CD8-positive, alpha-beta memory T cell (primary cell): ENCODE results near the gene GABRB3. TPM values are rescaled to one million over a fixed set of nuclear protein-coding genes. Genes with fewer than 3 reads are reported as not detected.
"Not testable (repeated sequence)": the region's sequence is repeated elsewhere in the genome, so short reads cannot be mapped to it uniquely, and the experiment has no call there.

Source experiments
- CTCF ChIA-PET: fragments of 350-600 bp; sonication (Branson Sonifier 250); formaldehyde crosslinking; loops from one replicate; lab custom pipeline; 2021; ENCODE audit warnings: antibody characterized with exemption; lab: Charles Lee
- POLR2A ChIA-PET: fragments of 350-600 bp; sonication (Branson Sonifier 250); formaldehyde crosslinking; loops from one replicate; lab custom pipeline; 2021; ENCODE audit warnings: antibody characterized with exemption; lab: Charles Lee
- DNase-seq, 5 donors: peaks; one replicate each; pipeline versions ENCODE4 v3.0.0 to v3.0.0-alpha.2; 2020 to 2022; ENCODE audit warnings: mixed read lengths in 1 of 5
- H3K27ac ChIP-seq: one replicate; pipeline ENCODE4 v1.7.0; 2013; ENCODE audit warnings: low read depth, mild to moderate bottlenecking, low read length, moderate library complexity
- H3K27me3 ChIP-seq: 2 replicates; pipeline ENCODE4 v1.7.0; 2013; ENCODE audit warnings: low read length, mild to moderate bottlenecking; ENCODE audit not compliant: insufficient read depth, poor library complexity, severe bottlenecking
- H3K36me3 ChIP-seq: 2 replicates; pipeline ENCODE4 v1.7.0; 2013; ENCODE audit warnings: mild to moderate bottlenecking, low read length, moderate library complexity; ENCODE audit not compliant: insufficient read depth
- H3K4me1 ChIP-seq: 2 replicates; pipeline ENCODE4 v1.7.0; 2013; ENCODE audit warnings: mild to moderate bottlenecking, low read length, moderate library complexity; ENCODE audit not compliant: insufficient read depth
- H3K4me3 ChIP-seq: 2 replicates; pipeline ENCODE4 v1.7.0; 2013; ENCODE audit warnings: mild to moderate bottlenecking, low read length
- H3K9me3 ChIP-seq: 2 replicates; pipeline ENCODE4 v1.7.0; 2013; ENCODE audit warnings: mild to moderate bottlenecking, low read length
- H3K27ac Mint-ChIP-seq, 8 donors: one replicate each; pipeline ENCODE4 v1.8.0; 2020 to 2021; ENCODE audit warnings: mixed read lengths in 8 of 8, mild to moderate bottlenecking in 6 of 8, inconsistent platforms in 3 of 8, moderate library complexity in 3 of 8
- H3K27me3 Mint-ChIP-seq, 2 donors: one replicate each; pipeline ENCODE4 v1.8.0; 2020 to 2021; ENCODE audit warnings: mixed read lengths in 2 of 2, mild to moderate bottlenecking in 1 of 2, moderate library complexity in 1 of 2
- H3K36me3 Mint-ChIP-seq, 3 donors: one replicate each; pipeline ENCODE4 v1.8.0; 2020 to 2021; ENCODE audit warnings: mixed read lengths in 3 of 3, inconsistent platforms in 1 of 3, mild to moderate bottlenecking in 1 of 3
- H3K4me1 Mint-ChIP-seq, 3 donors: one replicate each; pipeline ENCODE4 v1.8.0; 2020 to 2021; ENCODE audit warnings: mixed read lengths in 3 of 3, inconsistent platforms in 1 of 3, mild to moderate bottlenecking in 1 of 3
- H3K4me3 Mint-ChIP-seq, 7 donors: one replicate each; pipeline ENCODE4 v1.8.0; 2020 to 2021; ENCODE audit warnings: mixed read lengths in 7 of 7, mild to moderate bottlenecking in 6 of 7, moderate library complexity in 4 of 7, inconsistent platforms in 2 of 7
- H3K9me3 Mint-ChIP-seq, 5 donors: one replicate each; pipeline ENCODE4 v1.8.0; 2020 to 2022; ENCODE audit warnings: mixed read lengths in 5 of 5, mild to moderate bottlenecking in 3 of 5, moderate library complexity in 2 of 5, inconsistent platforms in 1 of 5
- polyA plus RNA-seq: library from polyadenylated mRNA; unstranded; fragments of 300-500 nt; fragmentation: Illumina TruSeq; gene quantifications from one replicate; pipeline ENCODE4 v1.2.3, GENCODE V29; 2021
- total RNA-seq, 2 experiments: library from RNA; stranded (reverse); gene quantifications; one replicate each; pipeline ENCODE4 v1.2.3, GENCODE V29; 2021

The GABRB3 gene
- total and polyA plus RNA-seq, 3 experiments from 2014 or later, result not detected

GRCh38 chr15:26729030-26729429, 43.8 kb downstream of the GABRB3 start:
- H3K4me1 Mint-ChIP-seq, result no peaks in the 10 kb centered on the region
- no peak overlapping the region for H3K27ac Mint-ChIP-seq
- no peak overlapping the region for H3K4me3 Mint-ChIP-seq
- POLR2A ChIA-PET, result no interaction called here
- Histone ChIP-seq H3K9me3 (no peaks in the 10 kb centered on the region), H3K27me3 (no peaks in the 10 kb centered on the region), H3K27ac (no peak overlapping the region), H3K4me1 (no peaks in the 10 kb centered on the region), H3K36me3 (no peaks in the 10 kb centered on the region), H3K4me3 (no peak overlapping the region)
- H3K36me3 Mint-ChIP-seq, result no peaks in the 10 kb centered on the region
- peaks cover 0 to 2% of the 10 kb centered on the region in 2 donors for H3K27me3 Mint-ChIP-seq
- CTCF ChIA-PET, result no interaction called here
- no peak for DNase-seq
- peaks cover 23 to 33% (median 28%) of the 10 kb centered on the region in 5 donors for H3K9me3 Mint-ChIP-seq

GRCh38 chr15:26724381-26725150, 48.3 kb downstream of the GABRB3 start:
- H3K36me3 ChIP-seq, result no peaks in the 10 kb centered on the region
- ChIA-PET POLR2A (no interaction called here), CTCF (no interaction called here)
- no peaks in the 10 kb centered on the region for H3K36me3 Mint-ChIP-seq
- DNase-seq, result no peak
- H3K27ac Mint-ChIP-seq, result no peak overlapping the region
- no peak overlapping the region for H3K4me3 Mint-ChIP-seq
- no peak overlapping the region for H3K27ac ChIP-seq
- H3K4me1 ChIP-seq, result no peaks in the 10 kb centered on the region
- no peaks in the 10 kb centered on the region for H3K27me3 ChIP-seq
- no peaks in the 10 kb centered on the region for H3K27me3 Mint-ChIP-seq
- no peaks in the 10 kb centered on the region for H3K4me1 Mint-ChIP-seq
- H3K9me3 Mint-ChIP-seq, result peaks cover 0 to 16% (median 7%) of the 10 kb centered on the region in 5 donors
- H3K9me3 ChIP-seq, result no peaks in the 10 kb centered on the region
- no peak overlapping the region for H3K4me3 ChIP-seq

GRCh38 chr15:26722621-26723160, 50.2 kb downstream of the GABRB3 start:
- H3K4me3 ChIP-seq, result no peak overlapping the region
- H3K9me3 Mint-ChIP-seq, result peaks cover 3 to 11% (median 10%) of the 10 kb centered on the region in 5 donors
- H3K27me3 ChIP-seq, result no peaks in the 10 kb centered on the region
- DNase-seq, result no peak
- H3K4me1 ChIP-seq, result no peaks in the 10 kb centered on the region
- no peak overlapping the region for H3K4me3 Mint-ChIP-seq
- no peaks in the 10 kb centered on the region for H3K9me3 ChIP-seq
- H3K36me3 ChIP-seq, result no peaks in the 10 kb centered on the region
- H3K27me3 Mint-ChIP-seq, result no peaks in the 10 kb centered on the region
- H3K27ac Mint-ChIP-seq, result no peak overlapping the region
- no peaks in the 10 kb centered on the region for H3K4me1 Mint-ChIP-seq
- ChIA-PET CTCF (no interaction called here), POLR2A (no interaction called here)
- no peaks in the 10 kb centered on the region for H3K36me3 Mint-ChIP-seq
- no peak overlapping the region for H3K27ac ChIP-seq

- ChIA-PET POLR2A (no interaction called here), CTCF (no interaction called here)
- Histone ChIP-seq H3K9me3 (no peaks in the 10 kb centered on the region), H3K27me3 (no peaks in the 10 kb centered on the region), H3K36me3 (no peaks in the 10 kb centered on the region), H3K4me3 (no peak overlapping the region), H3K4me1 (no peaks in the 10 kb centered on the region), H3K27ac (no peak overlapping the region)
- no peaks in the 10 kb centered on the region for H3K4me1 Mint-ChIP-seq
- DNase-seq, result no peak
- H3K27ac Mint-ChIP-seq, result no peak overlapping the region
- H3K4me3 Mint-ChIP-seq, result no peak overlapping the region
- peaks cover 3 to 16% (median 12%) of the 10 kb centered on the region in 5 donors for H3K9me3 Mint-ChIP-seq
- H3K36me3 Mint-ChIP-seq, result no peaks in the 10 kb centered on the region
- H3K27me3 Mint-ChIP-seq, result no peaks in the 10 kb centered on the region
Measured at GRCh38 chr15:26721232-26721967, 51.5 kb downstream of the GABRB3 start.

GRCh38 chr15:26720546-26720945, 52.3 kb downstream of the GABRB3 start:
- no peak overlapping the region for H3K27ac ChIP-seq
- H3K4me1 Mint-ChIP-seq, result no peaks in the 10 kb centered on the region
- no peaks in the 10 kb centered on the region for H3K9me3 ChIP-seq
- no peak overlapping the region for H3K4me3 Mint-ChIP-seq
- DNase-seq, result no peak
- no peaks in the 10 kb centered on the region for H3K4me1 ChIP-seq
- H3K36me3 ChIP-seq, result no peaks in the 10 kb centered on the region
- POLR2A ChIA-PET, result no interaction called here
- no peaks in the 10 kb centered on the region for H3K27me3 Mint-ChIP-seq
- H3K27me3 ChIP-seq, result no peaks in the 10 kb centered on the region
- H3K36me3 Mint-ChIP-seq, result no peaks in the 10 kb centered on the region
- peaks cover 3 to 16% (median 12%) of the 10 kb centered on the region in 5 donors for H3K9me3 Mint-ChIP-seq
- H3K4me3 ChIP-seq, result no peak overlapping the region
- H3K27ac Mint-ChIP-seq, result no peak overlapping the region
- CTCF ChIA-PET, result no interaction called here

- CTCF ChIA-PET, result not testable (repeated sequence)
Measured at GRCh38 chr15:26719866-26720265, 53.0 kb downstream of the GABRB3 start.

GRCh38 chr15:26716069-26716468, 56.8 kb downstream of the GABRB3 start:
- H3K4me3 Mint-ChIP-seq, result no peak overlapping the region
- Histone ChIP-seq H3K9me3 (no peaks in the 10 kb centered on the region), H3K36me3 (no peaks in the 10 kb centered on the region), H3K4me1 (no peaks in the 10 kb centered on the region), H3K27ac (no peak overlapping the region), H3K4me3 (no peak overlapping the region), H3K27me3 (no peaks in the 10 kb centered on the region)
- no peaks in the 10 kb centered on the region for H3K36me3 Mint-ChIP-seq
- H3K27me3 Mint-ChIP-seq, result no peaks in the 10 kb centered on the region
- POLR2A ChIA-PET, result no interaction called here
- CTCF ChIA-PET, result no interaction called here
- DNase-seq, result no peak
- H3K27ac Mint-ChIP-seq, result no peak overlapping the region
- H3K9me3 Mint-ChIP-seq, result peaks cover 12 to 28% (median 22%) of the 10 kb centered on the region in 5 donors
- H3K4me1 Mint-ChIP-seq, result no peaks in the 10 kb centered on the region

More at GRCh38 chr15:26719866-26720265, 53.0 kb downstream of the GABRB3 start:
- POLR2A ChIA-PET, H3K27ac ChIP-seq, H3K4me1 ChIP-seq, H3K27me3 Mint-ChIP-seq, H3K4me3 Mint-ChIP-seq, H3K36me3 Mint-ChIP-seq, H3K27me3 ChIP-seq, DNase-seq, H3K9me3 ChIP-seq, H3K4me3 ChIP-seq, H3K27ac Mint-ChIP-seq, H3K36me3 ChIP-seq, H3K4me1 Mint-ChIP-seq: not testable (repeated sequence)
- peaks cover 3 to 17% (median 12%) of the 10 kb centered on the region in 5 donors for H3K9me3 Mint-ChIP-seq

- Histone ChIP-seq H3K4me1 (no peaks in the 10 kb centered on the region), H3K9me3 (no peaks in the 10 kb centered on the region), H3K4me3 (no peak overlapping the region), H3K27ac (no peak overlapping the region), H3K36me3 (no peaks in the 10 kb centered on the region), H3K27me3 (no peaks in the 10 kb centered on the region)
- Mint-ChIP-seq H3K27ac (no peak overlapping the region), H3K27me3 (no peaks in the 10 kb centered on the region), H3K4me3 (no peak overlapping the region), H3K9me3 (peaks cover 14 to 30% (median 26%) of the 10 kb centered on the region in 5 donors), H3K4me1 (no peaks in the 10 kb centered on the region), H3K36me3 (no peaks in the 10 kb centered on the region)
- POLR2A ChIA-PET, result no interaction called here
- CTCF ChIA-PET, result no interaction called here
- no peak for DNase-seq
Measured at GRCh38 chr15:26713498-26713897, 59.4 kb downstream of the GABRB3 start.
